Aorta (tissue), 5 donors: ENCODE measurements around the gene FAM174A. TPM values are rescaled to one million over a fixed set of nuclear protein-coding genes. Genes with fewer than 3 reads are reported as not detected.

Source experiments
- ATAC-seq: fragments of 200-7000 bp; cut with Tn5 transposase; one replicate; pipeline ENCODE4 v1.9.1; 2022; ENCODE audit warnings: moderate library complexity; ENCODE audit not compliant: low FRiP score
- DNase-seq, 2 donors: peaks; one replicate each; pipeline ENCODE4 v3.0.0-alpha.2; 2020
- H3K27ac ChIP-seq, 2 donors: one replicate each; pipeline ENCODE4 v1.5.1; 2013; ENCODE audit warnings: low read length in 2 of 2, mild to moderate bottlenecking in 2 of 2, moderate library complexity in 2 of 2, control low read depth in 1 of 2, inconsistent platforms in 1 of 2, low read depth in 1 of 2
- H3K27me3 ChIP-seq, 2 donors: one replicate each; pipeline ENCODE4 v1.6.1; 2013; ENCODE audit warnings: control low read depth in 1 of 2, low read length in 1 of 2, mild to moderate bottlenecking in 1 of 2, moderate library complexity in 1 of 2; ENCODE audit not compliant: insufficient read depth in 2 of 2, control insufficient read depth in 1 of 2
- H3K36me3 ChIP-seq, 2 donors: one replicate each; pipeline ENCODE4 v1.6.1; 2013; ENCODE audit warnings: control low read depth in 1 of 2, low read length in 1 of 2, mild to moderate bottlenecking in 1 of 2; ENCODE audit not compliant: insufficient read depth in 2 of 2, control insufficient read depth in 1 of 2
- H3K4me1 ChIP-seq, 2 donors: one replicate each; pipeline ENCODE4 v1.6.1; 2013; ENCODE audit warnings: low read length in 2 of 2, control low read depth in 1 of 2, mild to moderate bottlenecking in 1 of 2, moderate library complexity in 1 of 2; ENCODE audit not compliant: insufficient read depth in 2 of 2, control insufficient read depth in 1 of 2
- H3K4me3 ChIP-seq, 2 donors: one replicate each; pipeline ENCODE4 v1.5.1; 2013; ENCODE audit warnings: low read length in 2 of 2, control low read depth in 1 of 2, mild to moderate bottlenecking in 1 of 2
- H3K9me3 ChIP-seq: one replicate; pipeline ENCODE4 v1.6.1; 2013; ENCODE audit warnings: mild to moderate bottlenecking, low read length; ENCODE audit not compliant: control insufficient read depth
- WGBS, 2 donors: extraction: QIAGEN DNeasy Blood & Tissue Kit; methylation state at CpG; one replicate each; pipeline ENCODE4 v1.1.7; 2013; 5-methylcytosine and 5-hydroxymethylcytosine counted together
- intact Hi-C, 2 donors: fragments of 100-400 bp; cut with DNase I; formaldehyde crosslinking; loops; one replicate each; pipeline versions ENCODE4 v1.14.2 to v1.15.0; 2022
- polyA plus RNA-seq, 2 donors: library from polyadenylated mRNA; stranded (reverse); fragments of 200-250 nt; gene quantifications; one replicate each; pipeline ENCODE4 v1.2.3, GENCODE V29; 2013
- total RNA-seq, 2 donors: library from RNA; stranded (reverse); fragmentation: NEBNext Ultra II Directional; extraction: Animal tissue kit (Norgen Biotek cat#: 25700); gene quantifications; one replicate each; pipeline ENCODE4 v1.2.1, GENCODE V29; 2021
- donor health status: healthy with polysubstance abuse.
- donor health status: Bipolar disorder and iron deficiency.
- donor health status: DM: no; HTN: no; CAD: no.
- donor health status: DM: no; HTN: no; CAD: no.
- donor health status: DM: yes; HTN: yes; CAD: no.

FAM174A gene
- total and polyA plus RNA-seq, 4 donors = 11.4 to 23.8 (median 18.8) TPM

DNA sequence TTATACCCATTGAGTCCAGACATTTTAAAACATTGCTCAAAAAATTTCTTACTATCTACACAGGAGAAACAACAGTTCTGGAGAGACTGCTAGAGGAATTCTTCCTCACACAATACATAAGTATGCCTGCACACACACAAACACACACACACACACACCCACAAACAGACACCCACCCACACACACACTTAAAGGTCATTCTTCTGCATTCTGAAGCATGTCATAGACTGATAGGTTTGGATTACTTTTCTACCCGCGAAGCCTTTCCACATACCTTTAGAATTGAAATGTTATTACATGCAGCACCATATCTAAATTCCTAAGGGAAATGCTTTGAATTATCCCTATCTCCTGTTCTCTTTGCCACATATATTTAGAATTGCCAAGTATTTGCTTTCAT lies 80.2 kb downstream of the FAM174A start:
- no peak overlapping the region for H3K27ac ChIP-seq
- intact Hi-C loops = no loop called here
- no peaks in the 10 kb centered on the region for H3K9me3 ChIP-seq
- no peaks in the 10 kb centered on the region for H3K27me3 ChIP-seq
- H3K4me1 ChIP-seq = no peaks in the 10 kb centered on the region
- no peaks in the 10 kb centered on the region for H3K36me3 ChIP-seq
- 22 to 28% methylated on average over 2 of the region's 2 CpGs for WGBS, 2 donors
- DNase-seq (no peak), ATAC-seq (no peak)
- H3K4me3 ChIP-seq = no peak overlapping the region

- Histone ChIP-seq H3K4me3 (no peak overlapping the region), H3K4me1 (no peaks in the 10 kb centered on the region), H3K27ac (no peak overlapping the region), H3K36me3 (no peaks in the 10 kb centered on the region), H3K27me3 (no peaks in the 10 kb centered on the region), H3K9me3 (no peaks in the 10 kb centered on the region)
- intact Hi-C loops = no loop called here
- DNase-seq (no peak), ATAC-seq (no peak)
- 60 to 63% methylated on average over 7 of the region's 7 CpGs for WGBS, 2 donors
Observed at GRCh38 chr5:100616291-100616690, 81.1 kb downstream of the FAM174A start.

DNA sequence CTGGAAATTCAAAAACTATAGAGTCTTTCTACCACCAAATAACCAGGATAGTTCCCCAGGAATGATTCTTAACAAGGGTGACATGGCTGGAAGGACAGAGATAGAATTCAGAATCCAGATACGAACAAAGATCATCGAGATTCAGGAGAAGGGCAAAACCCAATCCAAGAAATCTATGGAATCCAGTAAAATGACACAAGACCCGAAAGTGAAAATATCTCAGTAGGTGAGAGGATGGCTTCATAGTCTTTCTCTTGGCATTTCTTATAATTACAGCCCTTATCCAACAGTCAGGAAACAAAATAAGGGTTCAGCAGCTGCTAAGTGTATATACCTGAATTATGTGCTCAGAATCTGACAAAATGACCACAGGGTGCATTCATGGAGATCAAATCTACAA lies 81.8 kb downstream of the FAM174A start:
- WGBS, 2 donors = 90 to 91% methylated on average over 3 of the region's 3 CpGs
- DNase-seq = no peak
- Histone ChIP-seq H3K4me3 (no peak overlapping the region), H3K9me3 (no peaks in the 10 kb centered on the region), H3K36me3 (no peaks in the 10 kb centered on the region), H3K4me1 (no peaks in the 10 kb centered on the region), H3K27ac (no peak overlapping the region), H3K27me3 (no peaks in the 10 kb centered on the region)
- intact Hi-C loops = no loop called here
- ATAC-seq = no peak

DNA sequence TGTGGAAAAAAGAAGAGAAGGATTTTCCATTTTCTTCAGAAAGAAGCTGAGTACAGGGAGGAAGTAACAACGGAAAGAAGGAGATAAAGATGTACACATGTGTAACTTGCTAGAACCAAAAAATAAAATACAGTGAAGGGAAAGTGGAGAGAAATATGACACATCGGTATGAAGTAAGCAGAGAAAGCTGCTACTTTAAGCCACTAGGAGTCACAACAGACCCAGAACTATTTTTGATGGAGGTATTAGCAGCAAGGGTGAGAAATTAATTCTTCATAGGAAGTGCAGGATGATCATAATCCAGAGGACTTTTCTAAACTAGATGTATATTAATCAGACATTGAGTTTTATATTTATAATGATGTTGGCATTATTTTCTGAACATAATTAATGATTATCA lies 88.5 kb downstream of the FAM174A start:
- intact Hi-C loops = no loop called here
- DNase-seq (no peak), ATAC-seq (no peak)
- H3K9me3 ChIP-seq = no peaks in the 10 kb centered on the region
- no peak overlapping the region for H3K27ac ChIP-seq
- H3K4me3 ChIP-seq = no peak overlapping the region
- no peaks in the 10 kb centered on the region for H3K27me3 ChIP-seq
- no peaks in the 10 kb centered on the region for H3K36me3 ChIP-seq
- 10 to 16% methylated on average over 2 of the region's 2 CpGs for whole genome bisulfite sequencing, 2 donors
- H3K4me1 ChIP-seq = no peaks in the 10 kb centered on the region

- DNase-seq = no peak
- Histone ChIP-seq H3K9me3 (no peaks in the 10 kb centered on the region), H3K4me1 (no peaks in the 10 kb centered on the region), H3K27ac (no peak overlapping the region), H3K36me3 (no peaks in the 10 kb centered on the region), H3K4me3 (no peak overlapping the region), H3K27me3 (no peaks in the 10 kb centered on the region)
- 9 to 15% methylated on average over 1 of the region's 1 CpG for WGBS, 2 donors
- no peak for ATAC-seq
- intact Hi-C loops = no loop called here
Observed at GRCh38 chr5:100634937-100635534, 99.9 kb downstream of the FAM174A start.
